Fibroblast of lung (primary cell): ENCODE data around the gene SYT12. TPM values are rescaled to one million over a fixed set of nuclear protein-coding genes. Genes with fewer than 3 reads are reported as not detected.
"Not testable (repeated sequence)": the region's sequence is repeated elsewhere in the genome, so short reads cannot be mapped to it uniquely, and the experiment has no call there.

Experiments
- DNase-seq, 2 donors: peaks; one replicate each; pipeline versions ENCODE4 v3.0.0 to v3.0.0-alpha.2; 2010; ENCODE audit warnings: low read depth in 2 of 2
- H2AFZ ChIP-seq: 2 replicates; pipeline ENCODE4 v1.5.1; 2012; ENCODE audit warnings: low read length, control low read depth, inconsistent platforms
- H3K27ac ChIP-seq: 2 replicates; pipeline ENCODE4 v1.5.1; 2011; ENCODE audit warnings: low read length, control low read depth; ENCODE audit not compliant: insufficient read depth
- H3K27me3 ChIP-seq: 2 replicates; pipeline ENCODE4 v1.5.1; 2011; ENCODE audit warnings: mild to moderate bottlenecking, low read length; ENCODE audit not compliant: control insufficient read depth, insufficient read depth
- H3K36me3 ChIP-seq: 2 replicates; pipeline ENCODE4 v1.5.1; 2011; ENCODE audit warnings: low read length; ENCODE audit not compliant: control insufficient read depth, insufficient read depth
- H3K4me1 ChIP-seq: 2 replicates; pipeline ENCODE4 v1.5.1; 2011; ENCODE audit warnings: low read length; ENCODE audit not compliant: control insufficient read depth, insufficient read depth; ENCODE audit errors: extremely low read depth
- H3K4me2 ChIP-seq: 2 replicates; pipeline ENCODE4 v1.5.1; 2011; ENCODE audit warnings: low read length, control low read depth; ENCODE audit not compliant: insufficient read depth; ENCODE audit errors: extremely low read depth
- H3K4me3 ChIP-seq, 4 experiments: fragments of 200-600 bp in 1 of 4; sonication (generic) in 1 of 4; replicated peaks in 1 of 4; 2 replicates each; pipeline ENCODE4 v1.5.1; 2011 to 2016; ENCODE audit warnings: low read length in 4 of 4, low read depth in 3 of 4, mild to moderate bottlenecking in 3 of 4, control low read depth in 2 of 4, inconsistent platforms in 1 of 4, mixed read lengths in 1 of 4; ENCODE audit not compliant: insufficient read depth in 1 of 4; ENCODE audit errors: control extremely low read depth in 1 of 4
- H3K79me2 ChIP-seq: 2 replicates; pipeline ENCODE4 v1.5.1; 2012; ENCODE audit warnings: mild to moderate bottlenecking, low read length, inconsistent platforms; ENCODE audit not compliant: control insufficient read depth, insufficient read depth
- H3K9ac ChIP-seq: 2 replicates; pipeline ENCODE4 v1.5.1; 2011; ENCODE audit warnings: mild to moderate bottlenecking, low read length, control low read depth; ENCODE audit not compliant: insufficient read depth
- H3K9me3 ChIP-seq: 2 replicates; pipeline ENCODE4 v1.5.1; 2012; ENCODE audit warnings: low read depth, low read length; ENCODE audit not compliant: control insufficient read depth, insufficient read depth
- H4K20me1 ChIP-seq: 2 replicates; pipeline ENCODE4 v1.5.1; 2011; ENCODE audit warnings: low read length; ENCODE audit not compliant: control insufficient read depth, insufficient read depth; ENCODE audit errors: extremely low read depth
- CTCF ChIP-seq, 2 donors: IDR thresholded peaks in 1 of 2; conservative IDR thresholded peaks in 1 of 2; 1 replicate in 1 of 2; 2 replicates in 1 of 2; pipeline ENCODE4 v1.5.1; 2011 to 2012; ENCODE audit warnings: low read length in 2 of 2, control low read depth in 1 of 2, inconsistent platforms in 1 of 2, low read depth in 1 of 2, mild to moderate bottlenecking in 1 of 2
- EZH2 ChIP-seq: IDR thresholded peaks from 2 replicates; pipeline ENCODE4 v1.5.1; 2012; ENCODE audit warnings: low read length, control low read depth, mild to moderate bottlenecking; ENCODE audit errors: missing control alignments
- polyA plus RNA-seq, 2 donors: library from polyadenylated mRNA; depleted of rRNA in 1 of 2; stranded (reverse) in 1 of 2; unstranded in 1 of 2; fragments of >200 nt; gene quantifications; 2 replicates each; pipeline ENCODE4 v1.2.1, GENCODE V29; 2011 to 2012; ENCODE audit warnings: missing spikeins in 1 of 2
- total RNA-seq: library from RNA; depleted of rRNA; stranded (reverse); fragments of >200 nt; gene quantifications from 2 replicates; pipeline ENCODE4 v1.2.1, GENCODE V29; 2014

Gene SYT12
- total and polyA plus RNA-seq, 2 donors (not counting 1 experiment from before 2014, with no cell fraction given): under 0.01 TPM; not detected in 1

- no peak overlapping the region for H2AFZ ChIP-seq
- no peak overlapping the region for H3K4me2 ChIP-seq
- no peaks in the 10 kb centered on the region for H4K20me1 ChIP-seq
- no peak for TF ChIP-seq CTCF (conservative IDR thresholded peaks at IDR 0.05 in 1 of 2, IDR thresholded peaks at IDR 0.05 in 1 of 2; ENCODE audit: low read depth in 1 of 2, low read length in 2 of 2)
- no peak for TF ChIP-seq EZH2
- no peaks in the 10 kb centered on the region for H3K4me1 ChIP-seq
- no peaks in the 10 kb centered on the region for H3K36me3 ChIP-seq
- no peak overlapping the region for H3K4me3 ChIP-seq
- no peaks in the 10 kb centered on the region for H3K9me3 ChIP-seq
- no peak overlapping the region for H3K9ac ChIP-seq
- DNase-seq: no peak
- H3K27me3 ChIP-seq: no peaks in the 10 kb centered on the region
- H3K79me2 ChIP-seq: no peaks in the 10 kb centered on the region
- H3K27ac ChIP-seq: no peak overlapping the region
These were observed 34.9 kb upstream of the SYT12 start for GRCh38 chr11:66987924-66988637.

- not testable (repeated sequence) for DNase-seq, H3K27me3 ChIP-seq, H3K79me2 ChIP-seq, H3K27ac ChIP-seq, H2AFZ ChIP-seq, H3K36me3 ChIP-seq, H3K4me1 ChIP-seq, H3K9me3 ChIP-seq, H4K20me1 ChIP-seq, H3K4me2 ChIP-seq, H3K9ac ChIP-seq, H3K4me3 ChIP-seq
These were observed 34.2 kb upstream of the SYT12 start for GRCh38 chr11:66988741-66989140.

GRCh38 chr11:66989360-66989759, 33.6 kb upstream of the SYT12 start:
- not testable (repeated sequence) for H4K20me1 ChIP-seq, H3K27ac ChIP-seq, H3K4me3 ChIP-seq, H3K36me3 ChIP-seq, H3K79me2 ChIP-seq, DNase-seq, H3K27me3 ChIP-seq, H3K9me3 ChIP-seq, H3K9ac ChIP-seq, H2AFZ ChIP-seq, H3K4me2 ChIP-seq, H3K4me1 ChIP-seq

GRCh38 chr11:66992041-66992440, 30.9 kb upstream of the SYT12 start:
- no peaks in the 10 kb centered on the region for H3K9me3 ChIP-seq
- DNase-seq: no peak
- H4K20me1 ChIP-seq: no peaks in the 10 kb centered on the region
- TF ChIP-seq CTCF (conservative IDR thresholded peaks at IDR 0.05 in 1 of 2, IDR thresholded peaks at IDR 0.05 in 1 of 2; ENCODE audit: low read depth in 1 of 2, low read length in 2 of 2) (no peak), EZH2 (no peak)
- no peaks in the 10 kb centered on the region for H3K27me3 ChIP-seq
- no peak overlapping the region for H3K9ac ChIP-seq
- H3K4me2 ChIP-seq: no peak overlapping the region
- H3K79me2 ChIP-seq: no peaks in the 10 kb centered on the region
- H3K4me1 ChIP-seq: no peaks in the 10 kb centered on the region
- no peak overlapping the region for H2AFZ ChIP-seq
- no peaks in the 10 kb centered on the region for H3K36me3 ChIP-seq
- no peak overlapping the region for H3K27ac ChIP-seq
- H3K4me3 ChIP-seq: no peak overlapping the region
